Esophagus squamous epithelium (tissue), 4 donors: ENCODE measurements around the gene RNASE8.

Source experiments
- CTCF ChIP-seq, 6 experiments: fragments of 450-650 bp in 4 of 6; fragments of 200-600 bp in 2 of 6; sonication (generic) in 2 of 6; IDR thresholded peaks; one replicate each; pipeline ENCODE4 v1.5.1; 2016 to 2019; ENCODE audit warnings: antibody characterized with exemption in 6 of 6, mild to moderate bottlenecking in 4 of 6, moderate library complexity in 4 of 6
- POLR2A ChIP-seq, 4 donors: fragments of 450-650 bp; IDR thresholded peaks; one replicate each; pipeline ENCODE4 v1.6.1; 2017; ENCODE audit warnings: antibody characterized with exemption in 4 of 4, mild to moderate bottlenecking in 4 of 4, moderate library complexity in 3 of 4

GRCh38 chr14:21015312-21015711 is 42.3 kb upstream of the RNASE8 start:
- TF ChIP-seq CTCF (IDR thresholded peaks at IDR 0.05) (no peak), POLR2A (IDR thresholded peaks at IDR 0.05) (no peak)
